H1 (cell line): ENCODE measurements around the gene ITGA6. TPM values are rescaled to one million over a fixed set of nuclear protein-coding genes. Genes with fewer than 3 reads are reported as not detected.

Experiments used
- CBX8 ChIP-seq: fragments of 300-800, 300-1000 bp; sonication (generic); IDR thresholded peaks from 2 replicates; pipeline ENCODE4 v1.7.1; 2016; ENCODE audit warnings: low read depth, low read length, borderline replicate concordance
- CHD2 ChIP-seq: IDR thresholded peaks from 2 replicates; pipeline ENCODE4 v1.6.1; 2012; ENCODE audit warnings: low read length, improper control_type of control experiment
- polyA plus RNA-seq, 7 experiments: library from polyadenylated mRNA; depleted of rRNA in 3 of 7; stranded (reverse) in 5 of 7; unstranded in 2 of 7; fragments of >200 nt in 5 of 7; fragments of 200-250 nt in 2 of 7; gene quantifications; 1 replicate in 5 of 7; 2 replicates in 1 of 7; 4 replicates in 1 of 7; pipeline versions ENCODE4 v1.2.1 to v1.2.3, GENCODE V29; 2011 to 2013; ENCODE audit warnings: missing spikeins in 2 of 7, mixed read lengths in 2 of 7
- total RNA-seq: library from RNA; stranded (reverse); fragmentation: NEBNext Ultra II Directional; extraction: Animal tissue kit (Norgen Biotek cat#: 25700); gene quantifications from 2 replicates; pipeline ENCODE4 v1.2.1, GENCODE V29; 2021
- TF ChIP-seq, protein P1 (sequence below): fragments of 300-600 bp; sonication (generic); IDR thresholded peaks from 2 replicates; pipeline ENCODE4 v1.7.1; 2012; ENCODE audit warnings: low read length, moderate library complexity, mild to moderate bottlenecking, inconsistent platforms; ENCODE audit not compliant: insufficient replicate concordance
- TF ChIP-seq, protein P2 (sequence below): IDR thresholded peaks from 2 replicates; pipeline ENCODE4 v1.6.1; 2012; ENCODE audit warnings: inconsistent platforms
- TF ChIP-seq, protein P3 (sequence below): IDR thresholded peaks from 2 replicates; pipeline ENCODE4 v1.6.1; 2011; ENCODE audit warnings: low read depth, mild to moderate bottlenecking, low read length; ENCODE audit not compliant: insufficient read depth

Gene ITGA6
- total and polyA plus RNA-seq, 2 of the 8 experiments (the other 6 are each of a cell fraction or from before 2014, with no cell fraction given), result 26.9 to 118 TPM

DNA sequence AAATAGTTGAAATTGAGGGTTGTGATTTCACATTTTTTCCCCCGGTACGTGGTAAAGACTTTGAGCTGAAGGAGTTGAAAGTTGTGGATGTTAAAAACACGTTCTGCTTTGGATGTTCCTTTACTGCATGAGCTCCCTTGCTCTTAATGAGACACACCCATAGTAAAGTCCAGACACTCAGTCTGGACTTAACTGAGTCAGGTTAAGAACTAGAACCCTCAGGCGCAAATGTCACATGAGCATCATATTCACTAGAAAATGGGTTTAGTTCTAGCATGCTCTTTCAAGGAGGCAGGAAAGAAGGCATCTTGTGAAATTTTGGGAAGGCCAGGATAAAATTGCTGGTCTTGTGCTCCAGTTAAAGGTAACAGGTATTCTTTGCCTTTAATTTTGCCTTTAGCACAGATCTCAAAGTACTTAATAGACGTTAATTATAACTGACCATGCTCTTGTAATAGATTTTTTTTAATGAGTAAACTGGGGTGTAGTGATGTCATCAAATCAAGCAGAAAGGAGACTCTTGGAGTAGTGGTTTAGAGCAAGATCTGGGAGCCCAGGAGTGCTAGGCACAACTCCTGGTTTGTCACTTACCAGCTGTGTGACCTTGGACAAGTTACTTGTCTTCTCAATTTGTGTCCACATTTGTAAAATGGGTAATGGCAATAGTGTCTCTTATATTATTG is 20.6 kb downstream of the ITGA6 start (continued):
- TF ChIP-seq, protein P1, sequence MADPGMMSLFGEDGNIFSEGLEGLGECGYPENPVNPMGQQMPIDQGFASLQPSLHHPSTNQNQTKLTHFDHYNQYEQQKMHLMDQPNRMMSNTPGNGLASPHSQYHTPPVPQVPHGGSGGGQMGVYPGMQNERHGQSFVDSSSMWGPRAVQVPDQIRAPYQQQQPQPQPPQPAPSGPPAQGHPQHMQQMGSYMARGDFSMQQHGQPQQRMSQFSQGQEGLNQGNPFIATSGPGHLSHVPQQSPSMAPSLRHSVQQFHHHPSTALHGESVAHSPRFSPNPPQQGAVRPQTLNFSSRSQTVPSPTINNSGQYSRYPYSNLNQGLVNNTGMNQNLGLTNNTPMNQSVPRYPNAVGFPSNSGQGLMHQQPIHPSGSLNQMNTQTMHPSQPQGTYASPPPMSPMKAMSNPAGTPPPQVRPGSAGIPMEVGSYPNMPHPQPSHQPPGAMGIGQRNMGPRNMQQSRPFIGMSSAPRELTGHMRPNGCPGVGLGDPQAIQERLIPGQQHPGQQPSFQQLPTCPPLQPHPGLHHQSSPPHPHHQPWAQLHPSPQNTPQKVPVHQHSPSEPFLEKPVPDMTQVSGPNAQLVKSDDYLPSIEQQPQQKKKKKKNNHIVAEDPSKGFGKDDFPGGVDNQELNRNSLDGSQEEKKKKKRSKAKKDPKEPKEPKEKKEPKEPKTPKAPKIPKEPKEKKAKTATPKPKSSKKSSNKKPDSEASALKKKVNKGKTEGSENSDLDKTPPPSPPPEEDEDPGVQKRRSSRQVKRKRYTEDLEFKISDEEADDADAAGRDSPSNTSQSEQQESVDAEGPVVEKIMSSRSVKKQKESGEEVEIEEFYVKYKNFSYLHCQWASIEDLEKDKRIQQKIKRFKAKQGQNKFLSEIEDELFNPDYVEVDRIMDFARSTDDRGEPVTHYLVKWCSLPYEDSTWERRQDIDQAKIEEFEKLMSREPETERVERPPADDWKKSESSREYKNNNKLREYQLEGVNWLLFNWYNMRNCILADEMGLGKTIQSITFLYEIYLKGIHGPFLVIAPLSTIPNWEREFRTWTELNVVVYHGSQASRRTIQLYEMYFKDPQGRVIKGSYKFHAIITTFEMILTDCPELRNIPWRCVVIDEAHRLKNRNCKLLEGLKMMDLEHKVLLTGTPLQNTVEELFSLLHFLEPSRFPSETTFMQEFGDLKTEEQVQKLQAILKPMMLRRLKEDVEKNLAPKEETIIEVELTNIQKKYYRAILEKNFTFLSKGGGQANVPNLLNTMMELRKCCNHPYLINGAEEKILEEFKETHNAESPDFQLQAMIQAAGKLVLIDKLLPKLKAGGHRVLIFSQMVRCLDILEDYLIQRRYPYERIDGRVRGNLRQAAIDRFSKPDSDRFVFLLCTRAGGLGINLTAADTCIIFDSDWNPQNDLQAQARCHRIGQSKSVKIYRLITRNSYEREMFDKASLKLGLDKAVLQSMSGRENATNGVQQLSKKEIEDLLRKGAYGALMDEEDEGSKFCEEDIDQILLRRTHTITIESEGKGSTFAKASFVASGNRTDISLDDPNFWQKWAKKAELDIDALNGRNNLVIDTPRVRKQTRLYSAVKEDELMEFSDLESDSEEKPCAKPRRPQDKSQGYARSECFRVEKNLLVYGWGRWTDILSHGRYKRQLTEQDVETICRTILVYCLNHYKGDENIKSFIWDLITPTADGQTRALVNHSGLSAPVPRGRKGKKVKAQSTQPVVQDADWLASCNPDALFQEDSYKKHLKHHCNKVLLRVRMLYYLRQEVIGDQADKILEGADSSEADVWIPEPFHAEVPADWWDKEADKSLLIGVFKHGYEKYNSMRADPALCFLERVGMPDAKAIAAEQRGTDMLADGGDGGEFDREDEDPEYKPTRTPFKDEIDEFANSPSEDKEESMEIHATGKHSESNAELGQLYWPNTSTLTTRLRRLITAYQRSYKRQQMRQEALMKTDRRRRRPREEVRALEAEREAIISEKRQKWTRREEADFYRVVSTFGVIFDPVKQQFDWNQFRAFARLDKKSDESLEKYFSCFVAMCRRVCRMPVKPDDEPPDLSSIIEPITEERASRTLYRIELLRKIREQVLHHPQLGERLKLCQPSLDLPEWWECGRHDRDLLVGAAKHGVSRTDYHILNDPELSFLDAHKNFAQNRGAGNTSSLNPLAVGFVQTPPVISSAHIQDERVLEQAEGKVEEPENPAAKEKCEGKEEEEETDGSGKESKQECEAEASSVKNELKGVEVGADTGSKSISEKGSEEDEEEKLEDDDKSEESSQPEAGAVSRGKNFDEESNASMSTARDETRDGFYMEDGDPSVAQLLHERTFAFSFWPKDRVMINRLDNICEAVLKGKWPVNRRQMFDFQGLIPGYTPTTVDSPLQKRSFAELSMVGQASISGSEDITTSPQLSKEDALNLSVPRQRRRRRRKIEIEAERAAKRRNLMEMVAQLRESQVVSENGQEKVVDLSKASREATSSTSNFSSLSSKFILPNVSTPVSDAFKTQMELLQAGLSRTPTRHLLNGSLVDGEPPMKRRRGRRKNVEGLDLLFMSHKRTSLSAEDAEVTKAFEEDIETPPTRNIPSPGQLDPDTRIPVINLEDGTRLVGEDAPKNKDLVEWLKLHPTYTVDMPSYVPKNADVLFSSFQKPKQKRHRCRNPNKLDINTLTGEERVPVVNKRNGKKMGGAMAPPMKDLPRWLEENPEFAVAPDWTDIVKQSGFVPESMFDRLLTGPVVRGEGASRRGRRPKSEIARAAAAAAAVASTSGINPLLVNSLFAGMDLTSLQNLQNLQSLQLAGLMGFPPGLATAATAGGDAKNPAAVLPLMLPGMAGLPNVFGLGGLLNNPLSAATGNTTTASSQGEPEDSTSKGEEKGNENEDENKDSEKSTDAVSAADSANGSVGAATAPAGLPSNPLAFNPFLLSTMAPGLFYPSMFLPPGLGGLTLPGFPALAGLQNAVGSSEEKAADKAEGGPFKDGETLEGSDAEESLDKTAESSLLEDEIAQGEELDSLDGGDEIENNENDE, result no peak
- TF ChIP-seq, protein P2, sequence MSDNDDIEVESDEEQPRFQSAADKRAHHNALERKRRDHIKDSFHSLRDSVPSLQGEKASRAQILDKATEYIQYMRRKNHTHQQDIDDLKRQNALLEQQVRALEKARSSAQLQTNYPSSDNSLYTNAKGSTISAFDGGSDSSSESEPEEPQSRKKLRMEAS, result no peak
- TF ChIP-seq CBX8 (no peak), CHD2 (no peak)
- TF ChIP-seq, protein P3, sequence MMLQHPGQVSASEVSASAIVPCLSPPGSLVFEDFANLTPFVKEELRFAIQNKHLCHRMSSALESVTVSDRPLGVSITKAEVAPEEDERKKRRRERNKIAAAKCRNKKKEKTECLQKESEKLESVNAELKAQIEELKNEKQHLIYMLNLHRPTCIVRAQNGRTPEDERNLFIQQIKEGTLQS, result no peak
- TF ChIP-seq, all 59 proteins: peak for 0
